GM12865 (cell line): ENCODE data around the gene SNUPN.

Experiments
- DNase-seq: peaks from one replicate; pipeline ENCODE4 v3.0.0; 2010; ENCODE audit warnings: low read depth
- H3K4me3 ChIP-seq: 2 replicates; pipeline ENCODE4 v1.5.1; 2011; ENCODE audit warnings: mild to moderate bottlenecking, low read depth, low read length, control low read depth
- TF ChIP-seq, protein P1 (sequence below): IDR thresholded peaks from 2 replicates; pipeline ENCODE4 v1.5.1; 2011; ENCODE audit warnings: low read length, control low read depth, low read depth, inconsistent platforms; ENCODE audit not compliant: insufficient read depth; ENCODE audit errors: missing control alignments

SNUPN gene

DNA sequence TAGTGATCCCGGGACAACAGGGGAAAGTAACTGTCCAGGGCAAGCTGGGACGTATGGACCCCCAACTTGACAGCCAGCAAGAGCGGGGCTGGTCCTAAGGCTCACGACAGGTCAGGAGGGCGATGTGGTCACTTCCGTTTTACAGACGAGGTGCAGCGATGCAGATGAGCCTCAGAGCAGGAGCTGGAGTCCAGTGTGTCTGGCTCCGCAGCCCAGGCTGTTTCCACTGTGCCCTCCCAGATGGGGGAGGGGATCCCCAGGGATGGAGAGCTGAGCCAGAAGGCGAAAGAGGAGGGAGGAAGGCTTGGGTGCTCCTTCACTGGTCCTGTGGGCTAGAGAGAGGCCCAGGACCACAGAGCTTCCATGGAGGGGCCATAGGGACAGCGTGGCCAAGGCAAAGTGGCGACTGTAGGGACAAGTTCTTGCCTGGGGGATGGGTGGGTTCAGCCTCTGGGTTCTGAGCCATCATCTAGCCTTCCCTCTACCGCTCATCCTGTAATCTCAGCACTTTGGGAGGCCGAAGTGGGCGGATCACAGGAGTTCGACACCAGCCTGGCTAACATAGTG lies 27.9 kb upstream of the SNUPN start:
- TF ChIP-seq, protein P1, sequence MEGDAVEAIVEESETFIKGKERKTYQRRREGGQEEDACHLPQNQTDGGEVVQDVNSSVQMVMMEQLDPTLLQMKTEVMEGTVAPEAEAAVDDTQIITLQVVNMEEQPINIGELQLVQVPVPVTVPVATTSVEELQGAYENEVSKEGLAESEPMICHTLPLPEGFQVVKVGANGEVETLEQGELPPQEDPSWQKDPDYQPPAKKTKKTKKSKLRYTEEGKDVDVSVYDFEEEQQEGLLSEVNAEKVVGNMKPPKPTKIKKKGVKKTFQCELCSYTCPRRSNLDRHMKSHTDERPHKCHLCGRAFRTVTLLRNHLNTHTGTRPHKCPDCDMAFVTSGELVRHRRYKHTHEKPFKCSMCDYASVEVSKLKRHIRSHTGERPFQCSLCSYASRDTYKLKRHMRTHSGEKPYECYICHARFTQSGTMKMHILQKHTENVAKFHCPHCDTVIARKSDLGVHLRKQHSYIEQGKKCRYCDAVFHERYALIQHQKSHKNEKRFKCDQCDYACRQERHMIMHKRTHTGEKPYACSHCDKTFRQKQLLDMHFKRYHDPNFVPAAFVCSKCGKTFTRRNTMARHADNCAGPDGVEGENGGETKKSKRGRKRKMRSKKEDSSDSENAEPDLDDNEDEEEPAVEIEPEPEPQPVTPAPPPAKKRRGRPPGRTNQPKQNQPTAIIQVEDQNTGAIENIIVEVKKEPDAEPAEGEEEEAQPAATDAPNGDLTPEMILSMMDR: no peak
- no peak for DNase-seq
- H3K4me3 ChIP-seq: no peak overlapping the region

DNA sequence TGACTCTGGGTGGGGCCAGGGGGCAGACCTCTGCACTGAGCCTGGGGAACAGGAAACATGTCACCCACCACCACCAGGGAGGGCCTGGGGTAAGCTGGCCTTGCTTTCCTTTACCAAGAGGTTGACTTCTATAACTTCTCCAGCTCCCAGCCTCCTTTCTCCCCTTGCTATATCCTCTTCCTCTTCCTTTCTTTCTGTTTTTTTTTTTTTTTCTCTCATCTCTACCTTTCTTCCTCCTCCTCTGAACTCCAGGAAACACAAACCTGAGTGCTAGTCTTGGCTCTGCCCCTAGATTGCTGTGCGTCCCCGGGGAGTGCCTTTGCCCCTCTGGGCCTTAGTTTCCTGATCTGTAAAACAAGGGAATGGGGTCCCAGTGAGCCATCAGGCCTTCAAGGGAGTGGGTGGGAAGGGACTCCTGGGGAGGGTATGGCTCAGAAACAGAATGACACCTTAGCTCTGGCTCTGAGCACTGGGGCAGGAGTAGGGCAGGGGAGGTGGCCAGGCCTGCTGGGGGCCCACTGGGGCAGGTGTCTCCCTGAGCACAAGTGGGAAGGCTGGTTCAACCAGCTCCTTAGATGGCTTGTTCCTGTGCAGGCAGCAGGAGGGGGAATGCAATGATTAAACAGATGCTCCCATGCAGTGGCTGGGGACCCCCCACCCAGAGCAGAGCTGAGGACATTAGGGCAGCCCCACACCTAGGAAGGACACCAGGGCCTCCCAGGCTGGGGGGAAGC lies 26.5 kb upstream of the SNUPN start:
- TF ChIP-seq, protein P1: no peak
- no peak overlapping the region for H3K4me3 ChIP-seq
- DNase-seq: no peak

DNA sequence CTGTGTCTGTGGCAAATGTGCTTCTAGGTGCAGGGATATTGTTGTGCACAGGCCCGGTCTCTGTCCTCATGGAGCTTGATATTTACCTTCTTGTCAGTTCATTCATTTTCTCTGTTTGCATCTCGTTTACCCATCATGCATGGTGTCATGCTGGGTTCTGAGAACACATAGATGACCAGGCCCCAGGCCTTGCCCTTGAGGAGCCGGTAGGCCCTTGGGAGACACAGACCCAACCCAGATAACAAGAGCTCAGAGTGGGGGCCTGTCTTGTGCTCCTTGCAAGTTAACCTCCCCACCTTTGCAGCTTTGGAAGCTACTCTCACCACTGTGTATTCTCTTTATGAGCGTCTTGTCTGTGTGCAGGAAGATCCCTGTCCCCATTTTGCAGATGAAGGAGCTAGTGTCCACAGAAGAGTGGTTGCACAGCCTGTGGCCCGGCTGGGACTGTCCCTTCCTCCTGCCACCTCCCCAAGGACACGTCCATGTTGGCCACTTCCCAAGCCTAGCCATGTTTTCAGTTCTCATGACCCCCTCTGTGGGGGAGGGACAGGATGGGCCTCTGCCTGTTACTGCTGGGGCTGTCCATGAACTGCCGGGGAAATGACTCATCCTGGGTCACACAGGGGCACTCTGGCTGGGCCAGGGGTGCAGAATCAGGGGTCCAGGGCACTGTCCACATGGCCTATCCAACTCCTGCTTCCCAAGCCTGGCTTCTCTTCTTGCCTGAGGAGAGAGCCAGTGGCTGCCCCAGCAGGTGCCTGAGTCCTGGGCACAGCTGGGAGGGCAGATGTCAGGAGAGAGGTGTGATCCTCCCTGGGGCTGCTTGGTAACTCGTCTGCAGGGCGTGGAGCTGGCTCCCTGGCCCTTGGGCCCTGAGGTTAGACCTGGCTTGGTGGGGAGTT lies 25.6 kb upstream of the SNUPN start:
- DNase-seq: no peak
- TF ChIP-seq, protein P1: no peak
- no peak overlapping the region for H3K4me3 ChIP-seq

DNA sequence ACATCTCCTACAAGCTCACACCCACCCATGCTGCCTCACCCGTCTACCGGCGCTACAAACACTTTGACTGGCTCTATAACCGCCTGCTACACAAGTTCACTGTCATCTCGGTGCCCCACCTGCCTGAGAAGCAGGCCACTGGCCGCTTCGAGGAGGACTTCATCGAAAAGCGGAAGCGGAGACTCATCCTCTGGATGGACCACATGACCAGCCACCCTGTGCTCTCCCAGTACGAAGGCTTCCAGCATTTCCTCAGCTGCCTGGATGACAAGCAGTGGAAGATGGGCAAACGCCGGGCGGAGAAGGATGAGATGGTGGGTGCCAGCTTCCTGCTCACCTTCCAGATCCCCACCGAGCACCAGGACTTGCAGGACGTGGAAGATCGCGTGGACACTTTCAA lies 24.3 kb upstream of the SNUPN start:
- TF ChIP-seq, protein P1: no peak
- DNase-seq: no peak
- no peak overlapping the region for H3K4me3 ChIP-seq

DNA sequence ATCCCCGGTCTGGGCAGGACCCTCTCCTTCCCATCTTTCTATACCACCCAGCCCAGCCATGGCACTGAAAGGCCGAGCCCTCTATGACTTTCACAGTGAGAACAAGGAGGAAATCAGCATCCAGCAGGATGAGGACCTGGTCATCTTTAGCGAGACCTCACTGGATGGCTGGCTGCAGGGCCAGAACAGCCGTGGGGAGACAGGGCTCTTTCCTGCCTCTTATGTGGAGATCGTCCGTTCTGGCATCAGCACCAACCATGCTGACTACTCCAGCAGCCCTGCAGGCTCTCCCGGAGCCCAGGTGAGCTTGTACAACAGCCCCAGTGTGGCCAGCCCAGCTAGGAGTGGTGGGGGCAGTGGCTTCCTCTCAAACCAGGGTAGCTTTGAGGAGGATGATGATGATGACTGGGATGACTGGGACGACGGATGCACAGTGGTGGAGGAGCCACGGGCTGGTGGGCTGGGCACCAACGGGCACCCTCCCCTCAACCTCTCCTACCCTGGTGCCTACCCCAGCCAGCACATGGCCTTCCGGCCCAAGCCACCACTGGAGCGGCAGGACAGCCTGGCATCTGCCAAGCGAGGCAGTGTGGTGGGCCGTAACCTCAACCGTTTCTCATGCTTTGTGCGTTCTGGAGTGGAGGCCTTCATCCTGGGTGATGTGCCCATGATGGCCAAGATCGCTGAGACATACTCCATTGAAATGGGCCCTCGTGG lies 23.7 kb upstream of the SNUPN start:
- H3K4me3 ChIP-seq: no peak overlapping the region
- TF ChIP-seq, protein P1: no peak
- no peak for DNase-seq

DNA sequence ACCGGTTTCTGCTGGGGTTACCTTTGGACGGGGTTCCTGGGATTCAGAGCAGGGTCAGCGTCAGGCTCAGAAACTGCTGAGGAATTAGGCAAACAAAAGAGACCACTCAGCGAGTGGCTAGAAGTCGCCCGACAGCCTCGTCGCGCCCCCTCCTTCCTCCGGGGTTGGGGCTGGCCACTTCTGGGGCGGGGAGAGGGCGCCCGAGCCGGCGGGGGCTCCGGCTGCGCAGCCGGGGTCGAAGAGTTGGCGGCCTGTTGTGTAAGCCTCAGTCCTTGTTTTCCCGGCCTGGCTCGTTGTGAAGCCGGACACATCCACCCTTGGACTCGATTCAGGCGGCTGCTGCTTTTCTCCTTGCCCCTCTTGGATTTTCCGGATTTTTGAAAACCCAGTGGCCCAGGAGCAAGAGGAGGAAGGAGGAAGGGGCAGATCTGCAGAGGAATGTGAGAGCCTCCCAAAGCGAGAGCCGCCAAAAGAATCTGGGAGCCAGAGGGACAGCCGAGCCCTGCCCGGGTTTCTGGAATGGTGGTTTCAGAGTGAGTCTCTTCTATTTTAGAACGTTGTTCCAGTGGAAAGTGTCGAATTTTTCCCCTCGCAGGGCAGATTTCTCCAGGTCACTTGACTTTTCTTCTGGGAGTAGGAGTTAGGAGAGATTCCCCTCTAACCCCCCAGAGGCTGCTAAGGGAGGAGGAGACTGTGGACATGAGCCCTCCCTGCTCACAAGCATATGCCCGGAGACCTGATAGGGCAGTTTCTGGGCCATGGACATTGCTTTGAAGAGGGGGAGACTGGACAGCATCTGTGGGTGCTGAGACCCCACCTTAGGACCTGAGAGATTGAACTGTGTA lies 22.9 kb upstream of the SNUPN start:
- H3K4me3 ChIP-seq: peak overlapping the region; percentile 85
- TF ChIP-seq, protein P1: no peak
- DNase-seq: no peak
